NCI-H2107 treated with DMSO at 0.1 percent for 48 hours (cell line): Measurements from ENCODE around the gene ZFP36.

Experiments
- DNase-seq: peaks from one replicate; lab custom pipeline; 2025; ENCODE audit not compliant: unreplicated experiment; lab: John Stamatoyannopoulos, UW

ZFP36 gene

DNA sequence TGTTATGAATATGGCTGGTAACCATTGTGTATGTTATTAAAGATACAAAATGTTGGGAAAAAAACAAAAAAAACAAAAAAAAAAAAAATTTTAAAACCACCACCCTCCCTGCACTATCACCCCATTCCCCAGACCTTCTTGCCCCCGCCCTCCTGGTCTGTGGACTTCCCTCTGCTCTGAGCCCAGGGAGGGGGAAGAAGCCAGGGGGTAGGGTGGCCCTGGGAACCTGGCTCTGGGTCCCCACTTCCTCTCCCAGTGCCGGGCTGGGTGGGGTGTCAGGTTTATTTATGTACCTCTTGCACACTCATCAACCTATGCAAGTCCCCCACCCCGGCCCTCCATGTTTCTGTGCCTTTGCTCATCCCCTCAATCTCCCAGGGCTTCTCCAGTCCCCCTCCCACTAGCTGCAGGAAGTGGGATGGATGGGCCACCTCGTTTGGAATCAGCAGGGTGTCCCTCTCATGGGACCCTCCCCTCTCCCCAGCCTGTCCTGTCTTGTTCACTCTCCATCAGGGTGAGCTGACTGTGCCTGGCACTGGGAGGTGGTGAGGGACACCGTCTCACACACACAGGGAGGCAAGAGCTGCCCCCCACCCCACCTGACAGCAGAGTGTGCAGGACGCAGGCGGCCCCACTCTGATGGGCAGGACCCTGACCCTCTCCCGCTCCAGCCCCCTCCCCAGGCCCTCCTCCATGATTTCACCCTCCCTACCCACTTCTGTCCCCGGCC, 21.6 kb upstream of the ZFP36 start:
- no peak for DNase-seq

DNA sequence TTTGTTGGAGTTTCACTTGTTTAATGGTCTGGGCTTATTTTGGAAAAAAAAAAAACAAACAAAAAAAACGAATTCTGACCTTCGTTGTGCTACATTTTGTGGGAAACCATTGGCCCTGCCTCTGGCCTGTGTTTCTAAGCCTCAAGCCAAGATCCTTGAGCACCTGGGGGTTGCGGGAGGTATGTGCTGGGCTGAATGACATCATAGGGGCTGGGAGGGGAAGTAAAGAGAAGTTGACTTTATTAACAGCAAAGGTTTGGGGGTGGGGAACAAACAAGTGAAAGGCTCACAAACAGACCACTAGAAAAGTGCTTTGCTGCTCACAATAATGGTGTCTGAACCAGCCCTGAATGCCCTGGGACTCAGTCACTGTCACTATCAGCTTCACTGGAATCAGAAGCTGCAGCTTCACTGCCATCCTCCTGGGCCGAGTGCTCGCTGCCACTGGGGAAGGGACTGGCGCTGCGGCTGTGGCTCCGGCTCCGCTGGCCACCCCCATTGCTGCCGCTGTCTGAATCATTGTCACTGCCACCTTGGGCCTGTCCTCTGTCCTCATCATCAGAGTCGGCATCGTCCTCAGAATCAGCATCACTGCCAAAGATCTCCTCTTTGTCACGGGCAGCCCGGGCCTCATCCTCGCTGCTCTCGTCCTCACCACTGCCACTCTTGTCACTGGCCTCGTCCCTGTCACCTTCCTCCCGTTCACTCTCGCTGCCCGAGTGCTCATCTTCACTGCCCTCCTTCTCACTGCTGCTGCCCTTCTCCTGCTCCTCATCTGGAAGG, 20.8 kb upstream of the ZFP36 start:
- no peak for DNase-seq

DNA sequence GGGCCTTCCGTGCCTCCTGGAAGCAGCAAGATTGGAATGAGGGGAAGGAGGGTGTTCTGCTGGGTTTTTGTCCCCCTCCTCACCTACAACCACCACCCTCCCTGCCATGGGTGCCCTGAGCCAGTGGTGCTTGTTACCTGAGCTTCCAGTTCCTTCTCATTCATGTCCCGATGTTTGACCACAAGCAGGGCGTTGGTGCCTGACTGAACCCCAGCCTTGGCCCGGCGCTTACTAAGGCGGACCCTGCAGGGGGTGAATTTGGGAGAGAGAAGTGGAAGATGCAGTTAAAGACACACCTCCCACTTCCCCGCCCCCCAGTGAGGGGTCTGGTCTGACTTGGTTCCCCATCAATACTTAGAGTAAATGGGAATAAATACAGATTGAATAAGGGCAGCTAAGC, 20.1 kb upstream of the ZFP36 start:
- no peak for DNase-seq

GRCh38 chr19:39388657-39389056, 18.0 kb upstream of the ZFP36 start:
- DNase-seq, result no peak

DNA sequence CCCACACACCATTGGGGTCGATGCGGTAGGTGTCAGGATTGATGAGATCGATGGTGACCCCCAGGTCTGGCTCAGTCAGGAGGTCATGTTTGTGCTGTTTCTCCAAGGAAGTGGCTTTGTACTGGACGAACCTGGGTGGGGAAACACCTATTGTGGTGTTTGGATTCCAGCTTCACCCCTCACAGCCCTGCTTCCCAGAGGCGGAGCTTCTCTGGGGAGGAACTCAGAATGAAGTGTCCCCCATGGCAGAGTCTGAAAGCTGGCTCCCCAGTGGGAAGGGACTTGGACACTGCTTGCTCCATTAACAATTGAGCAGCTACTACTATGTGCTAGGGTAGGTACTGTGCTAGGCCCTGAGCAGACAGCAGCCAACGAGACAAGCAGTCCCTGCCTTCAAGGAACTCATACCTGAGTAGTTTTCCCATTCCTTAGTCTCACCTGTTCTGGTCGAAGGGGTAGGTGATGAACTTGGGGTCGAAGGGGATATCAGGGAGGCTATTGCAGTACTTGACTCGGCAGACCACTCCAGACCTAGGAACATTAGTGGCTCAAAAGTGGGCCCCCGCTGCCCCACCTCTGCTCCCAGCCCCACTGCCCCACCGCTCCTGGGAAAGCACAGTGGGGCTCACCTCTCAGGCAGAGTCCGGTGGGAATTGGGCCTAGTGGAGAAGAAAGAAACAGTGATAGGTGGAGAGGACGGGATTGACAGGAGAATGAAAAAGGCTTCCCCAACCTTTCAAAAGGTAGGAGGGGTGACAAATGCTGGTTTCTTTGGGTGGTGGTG, 16.8 kb upstream of the ZFP36 start:
- no peak for DNase-seq

- DNase-seq, result no peak
Measured at GRCh38 chr19:39390451-39390750, 16.2 kb upstream of the ZFP36 start.

GRCh38 chr19:39390751-39391437, 15.8 kb upstream of the ZFP36 start, which contains the start of the genes MED29 and PAF1:
TSS of gene MED29 (plus strand) at chr19:39391378. CDS start at chr19:39391423, 45 bp downstream.
TSS of gene PAF1 (minus strand) at chr19:39391106. CDS start at chr19:39390864, 242 bp downstream.
- DNase-seq, result peak; percentile 99

GRCh38 chr19:39397360-39398296, 9.0 kb upstream of the ZFP36 start:
- DNase-seq, result peak; percentile 22

DNA sequence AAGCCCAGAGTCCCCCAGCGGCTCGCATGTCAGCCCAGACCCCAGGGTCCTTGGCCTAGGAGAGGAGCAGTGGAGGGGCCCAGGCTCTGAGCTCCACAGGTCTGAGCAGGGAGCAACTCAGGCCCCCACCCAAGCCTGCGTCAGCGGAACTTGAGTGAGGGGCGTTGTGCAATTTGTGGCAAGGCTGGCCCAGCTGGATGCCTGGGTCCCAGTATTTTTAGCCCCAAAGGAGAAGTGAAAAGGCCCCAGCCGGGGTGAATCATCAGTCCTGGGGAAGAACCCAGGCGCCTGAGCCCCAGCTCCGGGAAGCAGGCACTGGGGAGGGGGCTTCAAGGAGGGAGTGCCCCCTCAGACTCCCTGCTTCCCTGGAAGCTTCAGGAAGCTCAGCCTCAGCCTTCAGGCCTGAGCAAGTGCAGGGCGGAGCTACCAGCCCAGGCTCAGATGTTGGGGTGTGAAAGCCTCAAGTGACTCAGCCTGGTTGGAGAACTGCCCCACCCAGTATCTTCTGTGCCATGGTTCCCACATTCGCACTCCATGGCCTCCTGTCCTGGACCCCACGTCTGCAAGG, 8.3 kb upstream of the ZFP36 start:
- DNase-seq, result no peak

- no peak for DNase-seq
Measured at GRCh38 chr19:39399668-39400050, 7.0 kb upstream of the ZFP36 start.

DNA sequence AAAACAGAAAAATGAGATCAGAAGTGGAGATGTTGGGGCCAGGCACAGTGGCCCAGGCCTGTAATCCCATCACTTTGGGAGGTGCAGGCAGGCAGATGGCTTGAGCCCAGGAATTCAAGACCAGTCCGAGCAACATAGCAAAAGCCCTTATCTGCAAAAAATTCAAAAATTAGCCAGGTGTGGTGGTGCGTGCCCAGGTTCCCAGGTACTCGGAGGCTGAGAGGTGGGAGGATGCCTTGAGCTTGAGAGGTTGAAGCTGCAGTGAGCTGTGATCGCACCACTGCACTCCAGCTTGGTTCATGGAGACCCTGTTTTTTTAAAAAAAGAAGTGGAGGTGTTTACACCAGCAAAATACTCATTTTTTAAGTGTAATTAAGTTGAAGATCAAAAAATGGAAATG, 6.6 kb upstream of the ZFP36 start:
- DNase-seq, result no peak

DNA sequence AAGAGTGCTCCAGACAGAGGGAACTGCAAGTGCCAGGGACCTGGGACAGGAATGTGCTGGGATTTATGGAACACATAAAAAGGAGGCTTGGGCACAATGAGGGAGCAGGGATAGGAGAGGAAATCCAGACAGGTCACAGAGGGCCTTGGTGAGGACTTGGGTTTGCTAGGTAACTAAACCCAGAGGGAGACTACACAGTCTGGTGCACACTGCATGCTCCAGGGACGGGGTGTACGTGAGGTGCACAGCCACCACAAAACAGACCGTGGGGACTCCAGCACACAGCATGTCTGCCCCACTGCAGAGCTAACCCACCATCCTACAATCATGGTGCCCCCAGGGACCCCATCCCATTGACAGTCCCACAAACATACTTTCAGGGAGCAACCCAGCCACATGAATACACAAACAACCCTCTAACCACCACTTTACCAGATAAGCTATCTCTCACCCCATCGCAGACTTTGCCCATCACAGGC, 5.5 kb upstream of the ZFP36 start:
- DNase-seq, result no peak

GRCh38 chr19:39401549-39402345, 4.9 kb upstream of the ZFP36 start:
- no peak for DNase-seq

DNA sequence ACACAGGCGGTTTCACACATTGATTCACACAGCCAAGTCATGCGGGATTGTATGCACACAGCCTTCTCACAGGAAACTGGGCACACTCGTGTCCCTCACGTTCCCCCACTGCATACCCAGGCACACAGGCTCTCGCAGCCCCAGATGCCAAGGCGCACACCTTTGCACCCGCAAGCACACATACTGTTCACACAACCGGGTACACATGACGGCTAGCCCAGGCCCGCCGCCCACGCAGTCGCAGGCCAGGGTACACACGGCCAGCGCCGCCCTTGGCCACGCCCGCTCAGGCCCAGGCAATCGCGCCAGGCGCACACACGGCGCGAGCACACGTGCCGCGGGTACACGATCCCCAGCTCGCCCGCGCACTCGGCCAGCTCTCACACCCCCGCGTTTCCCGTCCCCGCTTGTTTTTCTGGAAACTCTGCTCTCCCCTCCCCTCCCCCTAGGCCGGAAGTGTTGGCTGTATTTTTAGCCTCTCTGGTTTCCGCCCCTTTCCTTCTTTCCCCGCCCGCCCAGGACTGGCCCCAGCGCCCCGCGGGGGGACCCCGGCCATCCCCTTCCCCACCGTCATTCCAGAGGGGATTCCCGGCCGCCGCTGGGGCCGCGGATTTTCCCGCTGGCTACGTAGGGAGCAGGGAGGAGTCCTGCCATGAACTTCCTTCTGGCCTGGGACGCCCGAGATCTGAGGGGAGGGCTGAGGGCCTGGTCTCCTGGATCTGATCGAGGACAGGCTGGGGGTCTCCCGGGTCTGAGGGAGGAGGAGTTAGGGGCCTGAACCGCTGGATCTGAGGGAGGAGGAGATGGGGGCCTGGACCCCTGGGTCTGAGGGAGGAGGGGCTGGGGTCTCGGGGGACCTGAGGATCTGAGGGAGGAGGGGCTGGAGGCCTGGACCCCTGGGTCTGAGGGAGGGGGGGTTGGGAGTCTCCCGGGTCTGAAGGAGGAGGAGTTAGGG, 4.0 kb upstream of the ZFP36 start:
- no peak for DNase-seq

DNA sequence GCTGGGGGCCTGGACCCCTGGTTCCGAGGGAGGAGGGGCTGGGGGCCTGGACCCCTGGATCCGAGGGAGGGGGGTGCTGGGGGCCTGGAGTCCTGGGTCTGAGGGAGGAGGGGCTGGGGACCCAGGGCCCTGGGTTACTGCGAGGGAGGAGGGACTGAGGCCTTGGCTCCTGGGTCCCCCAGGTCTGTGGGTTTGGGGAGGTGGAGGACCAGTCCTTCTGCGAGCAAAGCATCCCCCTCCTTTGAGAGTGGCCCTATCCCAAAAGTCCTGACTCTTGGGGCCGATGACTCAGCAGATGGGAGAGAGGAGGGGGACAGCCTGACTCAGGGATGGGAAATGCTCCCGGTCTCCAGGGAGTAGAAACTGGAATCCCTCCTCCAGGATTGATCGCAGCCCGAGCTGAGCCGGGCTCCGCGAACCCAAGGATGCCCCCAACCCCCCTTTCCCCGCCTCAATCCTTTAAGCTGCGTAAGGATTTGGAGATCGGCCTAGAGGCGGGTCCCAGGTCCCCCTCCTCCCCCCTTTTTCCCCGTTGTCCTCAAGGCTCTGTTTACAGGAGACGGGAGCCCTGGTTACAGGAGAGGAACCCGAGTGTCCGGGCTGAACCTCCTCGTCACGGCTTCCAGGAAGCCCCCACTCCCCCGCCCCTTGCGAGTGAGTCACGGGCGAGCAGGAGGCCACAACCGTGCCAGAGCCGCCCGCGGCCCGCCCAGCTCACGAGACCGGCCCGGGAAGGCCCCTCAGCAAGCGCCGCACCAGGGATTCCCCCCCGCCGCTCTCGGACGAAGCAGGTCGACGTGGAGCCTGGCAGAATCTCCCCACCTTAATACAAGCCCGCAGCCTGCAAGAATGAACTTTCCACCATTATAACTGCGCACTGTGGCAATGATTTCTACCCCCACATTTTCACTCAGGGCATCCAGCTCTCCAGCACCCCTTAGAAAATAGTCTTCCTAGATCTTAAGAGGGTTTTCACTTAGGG, 3.0 kb upstream of the ZFP36 start:
- DNase-seq, result peak; percentile 43

DNA sequence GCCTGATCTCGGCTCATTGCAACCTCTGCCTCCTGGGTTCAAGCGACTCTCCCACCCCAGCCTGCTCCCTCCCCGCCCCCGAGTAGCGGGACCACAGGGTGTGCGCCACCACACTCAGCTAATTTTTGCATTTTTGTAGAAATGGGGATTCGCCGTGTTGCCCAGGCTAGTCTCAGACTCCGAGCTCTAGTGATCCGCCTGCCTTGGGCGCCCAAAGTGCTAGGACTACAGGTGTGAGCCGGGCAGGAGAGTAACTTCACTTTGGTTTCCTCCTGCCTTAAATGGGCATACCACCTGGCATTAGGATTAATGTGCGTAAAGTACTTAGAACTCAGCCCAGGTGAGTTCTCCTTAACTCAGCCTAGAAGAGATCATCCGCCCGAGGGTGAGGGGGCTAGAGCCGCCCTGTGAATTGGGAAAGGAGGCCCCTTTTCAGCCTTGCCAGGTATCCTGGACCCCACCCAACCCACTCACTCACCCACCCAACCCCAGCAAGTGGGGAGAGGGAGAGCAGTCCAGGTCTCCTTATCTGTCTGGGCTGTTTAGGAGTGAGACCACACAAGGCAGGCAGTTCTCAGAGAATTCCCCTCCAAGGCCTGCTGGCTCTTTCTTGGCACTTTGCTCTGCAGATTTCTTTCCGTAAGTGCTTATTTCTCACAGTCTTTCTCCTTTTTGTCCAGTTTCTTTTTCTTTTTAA, 1.2 kb upstream of the ZFP36 start:
- DNase-seq, result no peak
